Amniotic stem cell (primary cell): ENCODE results near the gene SLIT3.
"Not testable (repeated sequence)": the region's sequence is repeated elsewhere in the genome, so short reads cannot be mapped to it uniquely, and the experiment has no call there.

Experiments used
- DNase-seq: peaks from one replicate; lab custom pipeline; 2025; lab: John Stamatoyannopoulos, UW

SLIT3 gene

DNA sequence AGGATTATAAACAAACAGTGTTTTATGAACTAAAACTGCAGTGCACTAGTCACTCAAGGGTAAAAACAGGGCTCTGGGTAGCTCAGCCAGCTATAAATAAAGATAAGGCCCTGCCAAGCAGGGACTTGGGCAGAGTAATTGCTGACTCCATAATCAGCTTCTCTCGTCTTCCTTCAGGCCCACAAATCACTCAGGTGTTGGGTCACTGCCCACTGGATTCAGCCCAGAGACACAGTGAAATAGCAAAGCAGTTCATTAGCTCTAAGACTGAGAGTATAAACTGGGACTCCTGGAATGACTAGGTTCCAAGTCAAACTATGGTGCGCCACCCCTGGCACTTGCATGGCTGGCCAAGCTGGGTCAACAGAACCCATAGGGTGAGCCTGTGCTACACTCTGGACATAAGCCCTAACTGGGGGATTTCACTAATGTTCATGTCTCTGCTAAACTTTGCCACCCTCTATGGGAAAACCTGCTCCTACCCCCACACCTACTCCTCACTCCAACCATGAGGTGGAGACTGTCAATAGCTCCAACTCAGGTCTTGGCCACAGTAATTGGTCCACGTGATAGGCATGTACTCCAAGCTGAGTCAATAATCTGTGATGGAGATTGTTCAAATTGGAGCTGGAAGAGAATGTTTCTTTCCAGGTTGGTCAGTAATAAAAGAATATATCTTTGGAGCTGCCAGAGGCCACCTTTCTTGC lies 158.5 kb downstream of the SLIT3 start:
- no peak for DNase-seq

DNA sequence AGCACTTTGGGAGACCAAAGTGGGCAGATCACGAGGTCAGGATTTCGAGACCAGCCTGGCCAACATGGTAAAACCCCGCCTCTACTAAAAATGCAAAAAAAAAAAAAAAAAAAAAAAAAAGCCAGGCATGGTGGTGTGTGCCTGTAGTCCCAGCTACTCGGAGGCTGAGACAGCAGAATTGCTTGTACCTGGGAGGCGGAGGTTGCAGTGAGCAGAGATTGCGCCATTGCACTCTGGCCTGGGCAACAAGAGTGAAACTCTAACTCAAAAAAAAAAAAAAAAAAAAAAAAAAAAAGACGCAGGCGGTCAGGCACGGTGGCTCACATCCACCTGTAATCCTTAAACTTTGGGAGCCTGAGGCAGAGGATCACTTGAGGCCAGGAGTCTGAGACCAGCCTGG lies 160.7 kb downstream of the SLIT3 start:
- DNase-seq = not testable (repeated sequence)

DNA sequence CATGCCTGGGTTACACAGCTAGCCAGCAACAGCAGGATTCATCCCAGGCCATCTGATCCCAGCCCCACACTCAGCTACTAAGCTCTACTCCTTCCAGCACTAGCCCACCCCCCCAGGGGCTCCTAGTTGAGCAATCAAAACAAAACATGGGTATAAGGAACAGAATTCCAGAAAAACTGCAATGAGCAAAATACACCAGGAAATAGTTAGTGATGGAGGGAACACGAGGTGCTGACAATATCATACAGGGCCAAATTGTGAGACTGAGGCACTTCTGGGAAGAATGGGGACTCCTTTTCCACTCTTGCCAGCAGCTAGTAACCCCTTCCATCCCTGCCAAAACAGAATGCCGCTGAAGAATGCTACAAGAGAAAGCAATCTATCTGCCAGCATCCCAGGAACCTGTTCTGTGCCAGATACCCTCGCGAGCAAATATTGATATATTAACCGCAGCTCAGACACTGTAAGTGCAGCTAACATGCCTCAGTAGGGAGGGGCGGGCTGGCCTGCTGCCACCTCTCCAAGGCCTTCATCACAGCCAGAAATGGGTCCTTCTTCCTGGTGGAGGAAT lies 161.4 kb downstream of the SLIT3 start:
- DNase-seq = no peak

DNA sequence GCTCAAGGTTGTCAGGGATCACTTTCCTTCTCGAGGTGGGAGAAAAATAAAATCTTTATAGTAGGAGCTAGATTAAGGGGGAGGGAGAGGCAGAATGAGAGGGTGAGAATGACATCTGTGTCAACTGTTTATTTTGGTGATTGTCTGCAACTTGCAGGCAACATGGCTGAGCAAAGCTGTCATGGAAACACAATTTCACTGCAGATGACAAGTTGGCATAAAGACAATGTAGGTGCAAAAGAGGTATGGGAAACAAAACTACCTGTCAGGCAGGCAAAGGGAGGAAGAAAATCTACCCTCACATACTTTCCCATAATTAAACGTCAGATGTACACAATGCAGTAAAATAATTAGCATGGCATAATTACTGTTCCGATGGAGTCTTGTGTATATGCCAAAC lies 167.4 kb downstream of the SLIT3 start:
- DNase-seq = no peak

DNA sequence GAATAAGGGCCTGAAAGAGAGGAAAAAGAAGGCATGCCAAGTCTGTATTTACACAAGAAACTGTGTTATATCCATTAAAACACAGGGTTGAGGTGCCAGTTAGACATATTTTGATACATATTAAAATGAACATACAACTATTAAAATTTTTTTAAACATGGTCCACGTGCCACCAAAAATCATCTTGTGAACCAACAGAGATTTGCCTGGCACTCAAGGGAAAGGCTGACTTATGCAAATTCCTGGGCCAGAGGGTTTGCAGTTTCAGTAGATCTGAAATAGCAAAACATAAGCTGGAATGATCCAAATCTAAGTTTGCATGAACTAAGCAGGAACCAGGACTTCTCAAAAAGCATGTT lies 168.7 kb downstream of the SLIT3 start:
- no peak for DNase-seq

DNA sequence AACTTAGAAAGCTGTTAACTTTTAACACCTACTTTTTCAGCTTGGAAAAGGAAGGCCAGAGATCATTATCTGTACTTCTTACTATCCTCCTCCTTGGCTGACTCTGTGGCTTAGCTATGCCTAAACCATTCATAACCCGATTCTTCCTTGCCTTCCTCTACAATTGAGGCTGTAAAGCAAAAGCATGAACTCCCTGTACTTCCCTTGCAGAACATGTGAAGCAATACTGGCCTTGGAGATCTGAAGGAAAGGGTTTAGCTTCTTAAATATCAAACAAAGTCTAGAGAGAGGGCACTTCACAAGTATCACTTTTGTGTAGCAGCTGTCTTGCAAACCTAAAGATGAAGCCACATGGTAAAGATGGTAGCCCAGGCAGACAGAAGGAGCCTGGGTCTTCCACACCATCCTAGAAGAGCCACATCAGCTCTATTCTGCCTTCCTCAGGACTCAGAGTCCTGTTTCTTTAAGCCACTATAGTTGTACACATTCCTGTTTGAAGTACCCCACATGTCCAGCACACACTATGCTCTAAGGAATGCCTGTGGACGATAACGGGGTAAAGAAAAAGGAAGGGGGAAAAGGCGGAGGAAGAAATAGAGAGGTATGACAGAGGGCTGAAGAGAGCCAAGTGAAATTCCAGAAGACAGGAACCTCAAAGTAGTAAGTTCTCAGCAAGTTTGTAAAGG lies 169.2 kb downstream of the SLIT3 start:
- DNase-seq = no peak

DNA sequence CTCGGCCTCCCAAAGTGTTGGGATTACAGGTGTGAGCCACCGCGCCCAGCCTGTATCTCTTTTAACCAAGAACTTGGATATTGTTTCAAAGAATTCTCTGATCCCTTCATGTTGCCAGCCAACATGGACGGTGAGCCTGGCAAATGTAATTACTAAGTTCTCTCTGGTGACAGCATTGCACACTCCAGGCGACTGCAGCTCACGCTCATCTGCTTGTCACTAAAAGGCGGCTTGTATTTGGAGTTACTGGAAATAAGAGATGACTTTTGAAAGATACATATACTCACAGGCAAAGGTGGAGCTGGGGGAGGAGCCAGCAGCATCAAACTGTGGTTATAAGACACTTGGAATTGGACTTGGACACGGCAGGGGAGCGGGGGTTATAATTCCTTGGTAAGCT lies 172.3 kb downstream of the SLIT3 start:
- no peak for DNase-seq

DNA sequence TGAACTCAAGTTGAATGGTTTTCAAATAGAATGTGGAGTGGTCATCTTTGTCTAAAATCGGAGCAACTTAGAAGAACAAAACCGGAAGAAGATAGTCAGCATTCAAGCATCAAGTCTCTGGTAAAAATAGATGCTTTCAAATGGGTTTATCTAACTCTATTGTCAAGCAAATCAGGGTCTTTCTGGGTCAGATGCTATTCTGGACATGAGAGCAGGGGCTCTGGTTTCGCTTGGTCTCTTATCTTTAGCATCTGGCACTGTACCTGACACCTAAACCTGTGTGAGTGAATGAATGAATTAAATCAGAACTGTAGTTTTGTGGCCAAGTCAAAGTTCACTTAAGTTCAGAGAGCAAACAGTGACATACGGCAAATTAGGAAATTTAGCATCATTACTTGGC lies 173.5 kb downstream of the SLIT3 start:
- DNase-seq = no peak

DNA sequence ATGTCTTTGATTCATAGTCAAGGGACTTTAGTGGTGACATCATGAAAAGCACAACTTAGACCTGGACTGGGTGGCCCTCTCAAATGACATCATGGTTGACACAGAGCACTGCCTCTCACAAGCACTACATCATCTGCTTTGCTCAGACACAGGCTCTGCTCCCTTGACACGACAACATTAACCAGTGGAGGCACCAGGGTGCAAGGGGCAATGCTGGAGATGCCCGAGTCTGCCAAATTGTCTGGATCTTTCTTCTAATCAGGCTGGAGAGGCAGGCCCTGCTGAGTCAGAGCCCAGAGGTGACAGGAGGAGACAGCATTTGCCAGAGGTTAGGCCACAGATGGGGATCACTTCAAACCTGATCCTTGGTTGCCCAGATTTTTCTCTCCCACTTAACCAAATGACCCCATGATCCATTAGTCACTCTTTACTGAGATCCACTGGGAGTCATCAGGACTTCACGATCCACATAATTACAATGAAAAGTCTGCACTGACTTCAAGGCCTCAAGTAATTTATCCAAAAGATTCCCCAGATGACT lies 174.4 kb downstream of the SLIT3 start:
- no peak for DNase-seq

DNA sequence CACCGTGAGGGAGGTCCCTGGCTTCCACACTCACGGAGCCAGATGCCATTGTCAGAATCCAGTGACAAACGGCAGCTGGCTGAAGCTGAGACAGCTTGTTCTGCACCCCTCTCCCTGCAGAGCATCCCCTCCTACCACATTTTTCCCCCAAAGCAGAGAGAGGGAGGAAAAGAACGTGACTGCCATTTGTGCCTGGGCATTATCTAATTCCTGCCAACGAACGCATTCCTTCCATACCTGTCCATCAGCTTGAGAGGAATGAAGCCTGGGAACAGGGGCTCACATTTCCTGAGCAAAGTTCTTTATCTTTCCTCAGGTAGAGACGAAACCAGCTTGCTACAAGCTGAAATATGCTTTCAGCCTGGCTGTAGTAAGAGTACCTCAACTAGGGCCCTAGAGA lies 175.4 kb downstream of the SLIT3 start:
- DNase-seq = no peak

DNA sequence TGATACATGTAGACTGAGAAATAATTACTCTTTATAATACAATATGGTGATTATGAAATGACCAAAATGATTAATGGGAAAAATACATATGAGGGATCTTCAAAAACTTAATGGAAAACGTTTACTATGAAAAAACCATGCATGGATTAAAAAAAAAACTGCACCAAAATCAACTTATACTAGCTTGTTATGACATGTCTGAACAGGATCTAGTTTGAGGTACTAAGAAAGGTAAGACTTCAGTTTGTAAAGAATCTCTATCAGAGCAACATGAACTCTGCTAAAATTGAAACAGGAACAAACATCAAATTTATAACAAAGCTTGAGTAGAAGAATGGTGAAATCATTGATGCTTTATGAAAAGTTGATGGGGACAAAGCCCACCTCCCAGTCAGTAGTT lies 178.0 kb downstream of the SLIT3 start:
- no peak for DNase-seq

DNA sequence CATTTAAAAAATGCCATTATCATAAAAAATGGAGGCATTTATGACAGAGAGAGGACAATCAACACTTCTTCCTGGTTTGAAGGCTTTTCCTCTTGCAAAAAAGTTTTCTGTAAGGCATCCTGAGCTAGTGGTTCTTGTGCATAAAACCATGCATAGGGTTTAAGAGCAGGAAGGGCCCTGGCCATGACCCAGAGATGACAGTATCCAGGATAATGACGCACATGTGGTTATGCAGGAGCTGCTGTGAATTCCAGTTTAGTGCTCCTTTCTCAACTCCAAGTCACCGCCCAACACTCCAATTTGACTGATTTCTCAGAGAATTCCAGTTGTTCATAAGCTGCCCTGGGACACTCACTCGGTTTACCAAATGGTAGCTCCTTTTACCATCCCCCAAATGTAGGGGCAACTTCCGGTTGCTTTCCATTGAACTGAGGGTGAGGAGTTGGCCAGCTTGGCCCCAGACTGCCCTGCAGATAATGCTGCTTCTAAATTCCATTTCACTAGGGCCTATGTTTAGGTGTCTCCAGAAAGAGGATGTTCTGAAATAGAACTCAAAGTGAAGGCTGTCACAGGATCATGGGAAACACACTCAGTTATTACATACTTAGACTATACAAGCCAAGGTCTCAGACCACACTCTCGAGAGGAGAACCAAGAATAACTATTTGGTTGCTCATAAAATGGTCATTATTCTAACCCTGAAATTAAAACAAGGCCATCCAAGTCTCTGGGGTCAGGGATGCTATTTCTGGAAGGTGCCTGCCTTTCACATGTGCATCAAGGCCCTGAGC lies 179.1 kb downstream of the SLIT3 start:
- no peak for DNase-seq

DNA sequence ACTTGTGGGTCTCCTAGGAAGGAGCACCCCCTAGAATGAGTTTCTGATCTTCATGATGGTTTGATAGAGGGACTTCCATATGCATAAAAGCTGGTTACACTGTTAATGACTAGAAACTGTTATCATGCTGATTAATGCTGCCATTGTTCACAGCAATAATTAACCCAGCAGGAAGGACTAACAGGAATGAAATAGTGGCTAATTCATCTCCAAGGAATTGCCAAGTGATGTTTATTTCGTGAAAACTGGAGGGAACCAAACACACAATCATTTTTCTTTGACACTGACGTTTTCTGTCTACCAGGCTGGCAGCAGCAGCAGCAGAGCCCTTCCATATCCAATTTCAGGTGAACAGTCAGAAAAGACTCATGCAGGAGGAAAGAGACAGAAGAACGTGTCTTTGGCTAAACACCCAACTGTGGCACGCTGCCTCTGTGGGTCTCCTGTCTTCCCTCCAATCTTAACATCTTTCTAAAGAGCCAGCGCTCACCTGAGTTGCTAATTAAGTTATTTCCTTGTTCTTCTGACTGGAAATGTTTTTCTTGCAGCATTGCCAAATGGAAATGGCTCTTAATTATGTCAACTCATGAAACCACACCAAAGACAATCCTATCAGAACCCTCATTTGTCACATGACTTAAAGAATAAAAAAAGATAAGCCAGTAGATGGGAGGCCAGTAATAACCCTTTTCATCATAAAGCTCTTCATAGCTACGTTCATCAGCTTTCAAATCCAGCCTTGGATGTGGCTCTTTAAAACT lies 181.5 kb downstream of the SLIT3 start:
- no peak for DNase-seq

DNA sequence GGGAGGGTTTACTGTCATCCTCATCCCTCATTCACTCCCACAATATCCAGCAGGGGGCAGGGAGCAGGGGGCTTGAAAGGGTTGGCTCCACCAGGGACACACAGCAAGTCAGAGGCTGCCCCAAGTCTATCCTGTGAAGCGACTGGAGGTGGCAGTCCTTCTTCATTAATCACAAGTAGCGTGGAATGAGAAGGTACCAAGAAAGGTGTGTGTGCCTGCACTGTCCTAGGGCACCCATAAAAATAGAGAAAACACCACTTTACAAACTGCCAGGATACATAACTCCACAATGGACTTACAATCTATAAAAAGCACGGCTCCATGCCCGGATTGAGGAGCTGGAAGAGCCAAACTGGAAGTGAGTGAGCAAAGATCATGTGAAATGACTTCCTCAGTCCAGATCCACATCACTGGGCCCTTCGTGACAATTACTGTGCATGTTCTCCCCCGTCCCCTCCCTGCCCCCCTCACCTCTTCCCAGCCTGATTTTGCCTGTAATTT lies 183.9 kb downstream of the SLIT3 start:
- no peak for DNase-seq

DNA sequence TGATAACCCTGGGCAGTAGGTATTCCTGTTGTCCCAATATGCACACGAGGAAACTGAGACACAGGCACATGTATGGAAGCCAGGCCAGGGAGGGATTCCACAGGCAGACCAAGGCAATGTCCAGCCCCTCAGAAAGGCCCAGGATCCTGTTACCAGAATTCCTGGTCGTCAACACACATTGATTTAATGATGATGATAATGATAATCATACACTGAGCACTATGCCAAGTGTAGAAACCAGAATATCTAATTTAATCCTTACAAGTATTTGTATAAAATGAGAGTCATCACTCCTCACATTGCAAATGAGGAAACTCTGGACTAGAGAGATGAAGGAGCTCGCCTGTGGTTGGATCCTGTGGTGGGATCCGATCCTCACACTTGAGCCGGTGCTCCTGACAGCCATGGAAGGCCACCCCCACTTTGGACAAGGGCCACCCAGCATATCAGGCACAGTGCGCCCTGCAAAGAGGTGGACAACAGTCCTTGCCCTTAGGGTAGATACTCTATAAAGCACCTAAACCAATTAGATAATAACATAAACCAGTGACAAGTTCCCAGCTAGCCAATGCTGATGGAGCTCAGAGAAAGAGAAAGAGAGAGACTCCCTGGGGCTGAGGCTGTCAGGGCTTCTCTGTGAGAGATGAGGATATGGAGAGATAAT lies 185.3 kb downstream of the SLIT3 start:
- DNase-seq = no peak

DNA sequence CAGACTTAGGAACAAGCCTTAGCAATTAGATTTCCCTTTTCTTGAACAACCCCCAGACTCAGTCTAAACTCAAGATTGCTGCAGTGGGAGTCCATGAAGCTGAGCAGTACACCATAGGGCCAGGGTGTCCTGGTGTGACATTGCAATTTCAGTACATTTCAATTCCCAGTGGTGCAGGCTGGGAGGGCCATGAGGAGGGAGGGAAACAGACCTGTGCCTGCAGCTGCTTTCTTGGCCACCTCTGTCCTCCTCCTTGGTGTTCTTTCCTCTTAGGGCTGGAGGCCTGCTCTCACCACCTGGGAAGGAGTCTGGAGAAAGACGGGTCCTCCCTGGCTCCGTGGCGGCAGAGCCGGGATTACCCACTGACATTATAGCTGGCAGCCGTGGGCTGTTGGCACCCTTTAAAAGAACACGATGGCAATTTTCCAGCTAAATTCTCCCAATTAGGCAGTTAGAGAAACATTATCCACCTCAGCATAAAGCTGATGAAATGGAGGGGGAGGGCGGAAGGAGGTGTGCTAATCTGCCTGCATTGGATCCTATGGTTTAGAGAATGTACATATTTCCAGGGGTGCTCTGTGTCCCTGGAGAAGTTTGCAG lies 186.4 kb downstream of the SLIT3 start:
- no peak for DNase-seq

DNA sequence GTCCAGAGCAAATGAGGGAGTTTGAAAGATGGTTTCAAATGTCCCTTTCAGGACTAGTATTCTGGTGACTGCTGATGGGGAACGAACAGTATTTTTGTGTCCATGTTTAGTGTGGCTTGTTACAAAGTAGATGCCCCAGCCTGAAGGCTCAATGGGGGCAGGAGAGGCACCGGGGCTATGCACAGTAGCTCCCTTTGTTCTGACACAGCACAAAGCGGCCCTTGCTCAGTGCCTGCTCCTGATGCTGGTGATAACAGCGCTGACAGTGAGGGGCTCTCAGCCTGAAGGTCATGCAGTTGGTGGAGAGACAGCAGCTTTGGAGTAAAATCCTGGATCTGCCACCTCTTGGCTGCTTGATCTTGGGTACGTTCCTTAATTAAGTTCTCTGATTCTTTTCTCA lies 188.9 kb downstream of the SLIT3 start:
- no peak for DNase-seq

DNA sequence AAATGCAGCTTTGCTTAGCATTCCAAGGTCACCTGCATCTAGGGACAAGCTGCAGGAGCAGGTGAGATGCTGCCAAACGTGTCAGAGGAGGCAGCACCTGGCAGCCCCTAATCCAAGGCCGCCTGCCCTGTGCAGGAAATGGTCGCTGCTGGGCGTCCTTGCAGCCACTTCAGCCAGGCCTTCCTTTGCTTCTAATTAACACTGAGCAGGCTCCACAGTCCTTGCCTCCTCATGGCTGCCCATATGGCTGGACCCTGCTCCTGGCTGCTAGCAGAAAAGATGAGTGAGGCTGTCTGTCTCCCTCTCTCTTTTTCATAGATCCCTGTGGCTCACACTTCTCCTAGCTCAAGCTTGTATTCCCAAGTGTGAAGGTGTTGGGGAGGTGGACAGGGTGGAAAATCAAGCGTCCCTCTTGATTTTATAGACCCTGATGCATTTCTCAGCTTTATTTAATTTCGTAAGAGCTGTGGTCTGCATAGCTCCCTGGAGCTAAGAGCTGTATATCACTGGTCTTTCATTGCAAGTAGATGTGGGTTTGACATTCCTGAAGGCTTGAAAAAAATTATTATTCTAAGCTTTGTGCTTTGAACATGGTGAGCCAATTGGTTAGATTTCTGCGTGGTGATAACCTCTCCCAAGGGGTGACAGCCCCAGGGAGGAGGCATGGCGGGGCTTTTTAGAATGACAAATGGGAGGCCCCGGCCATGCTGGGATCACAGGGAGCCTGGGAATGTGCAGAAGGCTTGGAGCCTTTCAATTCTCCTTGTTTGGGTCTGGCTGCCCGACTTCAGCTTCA lies 193.8 kb downstream of the SLIT3 start:
- no peak for DNase-seq

DNA sequence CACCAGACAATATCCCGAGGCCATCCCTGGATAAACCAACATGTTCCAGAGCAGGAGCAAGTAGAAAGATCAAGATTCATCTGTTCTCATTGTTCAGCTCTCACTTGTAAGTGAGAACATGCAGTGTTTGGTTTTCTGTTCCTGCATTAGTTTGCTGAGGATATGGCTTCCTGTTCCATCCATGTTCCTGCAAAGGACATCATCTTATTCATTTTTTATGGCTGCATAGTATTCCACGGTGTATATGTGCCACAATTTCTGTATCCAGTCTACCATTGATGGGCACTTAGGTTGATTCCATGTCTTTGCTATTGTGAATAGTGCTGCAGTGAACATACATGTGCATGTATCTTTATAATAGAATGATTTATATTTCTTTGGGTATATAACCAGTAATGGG lies 195.4 kb downstream of the SLIT3 start:
- not testable (repeated sequence) for DNase-seq
